SIG-M5 treated with dmso at 0.1 percent for 504 hours (cell line): ENCODE results near the gene CA6.
A peak's percentile ranks its signal among the peaks of the same experiment; 100 is the strongest.
"Not testable (repeated sequence)": the region's sequence is repeated elsewhere in the genome, so short reads cannot be mapped to it uniquely, and the experiment has no call there.

ENCODE experiments used
- DNase-seq: peaks from one replicate; lab custom pipeline; 2025; ENCODE audit not compliant: unreplicated experiment; lab: John Stamatoyannopoulos, UW

CA6 gene

DNA sequence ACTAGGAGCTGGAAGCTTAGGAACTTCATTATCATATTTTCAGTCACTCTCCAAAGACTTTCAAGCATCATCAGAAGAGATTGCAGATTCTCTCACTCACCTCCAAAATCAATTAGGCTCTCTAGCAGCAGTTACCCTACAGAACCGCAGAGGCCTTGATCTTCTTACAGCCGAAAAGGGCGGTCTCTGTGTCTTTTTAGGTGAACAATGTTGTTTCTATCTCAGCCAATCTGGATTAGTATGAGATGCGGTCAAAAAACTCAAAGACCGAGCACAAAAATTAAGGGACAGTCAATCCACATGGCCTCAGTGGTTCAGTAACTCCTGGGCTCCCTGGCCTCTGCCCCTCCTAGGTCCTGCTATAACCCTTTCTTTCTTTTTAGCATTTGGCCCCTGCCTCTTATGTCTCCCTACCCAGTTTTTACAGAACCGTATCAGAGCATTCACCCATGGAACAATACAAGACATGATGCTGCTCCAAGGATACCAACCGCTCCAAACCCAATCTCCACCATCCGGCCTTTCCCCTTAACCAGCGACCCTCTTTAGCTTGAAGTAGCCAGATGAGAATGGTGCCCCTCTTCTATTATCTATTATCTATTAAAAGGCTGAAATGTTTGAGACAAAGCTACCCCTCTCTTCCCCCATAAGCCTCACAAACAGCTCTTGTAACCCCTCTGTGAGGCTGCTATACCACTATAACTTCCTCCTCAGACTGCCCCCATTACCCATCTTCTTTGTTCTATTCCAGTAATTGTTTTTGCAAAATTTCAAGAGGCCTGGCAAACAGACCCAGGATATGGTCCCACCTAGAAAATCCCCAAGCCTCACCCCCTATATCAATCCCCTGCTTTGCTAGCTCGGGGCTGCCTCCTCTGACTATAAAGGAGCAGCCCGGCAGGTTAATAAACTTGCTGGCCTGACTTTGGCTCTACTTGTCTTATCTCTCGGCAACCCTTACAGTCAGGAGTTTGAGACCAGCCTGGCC lies 18.7 kb upstream of the CA6 start:
- DNase-seq: no peak

DNA sequence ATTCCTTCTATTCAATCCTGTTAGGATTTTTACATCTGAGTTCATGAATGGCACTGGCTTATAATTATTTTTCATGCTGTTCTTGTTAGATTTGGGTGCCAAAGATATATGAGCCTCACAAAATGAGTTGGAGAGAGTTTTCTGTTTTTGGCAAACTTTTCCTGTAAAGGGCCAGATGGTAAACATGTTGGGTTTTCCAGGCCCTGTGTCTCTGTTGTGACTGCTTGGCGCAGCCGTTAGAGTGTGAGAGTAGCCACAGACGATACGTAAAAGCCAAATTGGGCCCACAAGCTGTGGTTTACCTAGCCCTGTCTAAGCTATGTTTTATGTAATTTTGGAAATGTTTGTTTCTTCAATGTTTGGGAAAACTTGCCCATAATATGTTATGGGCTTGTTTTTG lies 15.6 kb upstream of the CA6 start:
- no peak for DNase-seq

DNA sequence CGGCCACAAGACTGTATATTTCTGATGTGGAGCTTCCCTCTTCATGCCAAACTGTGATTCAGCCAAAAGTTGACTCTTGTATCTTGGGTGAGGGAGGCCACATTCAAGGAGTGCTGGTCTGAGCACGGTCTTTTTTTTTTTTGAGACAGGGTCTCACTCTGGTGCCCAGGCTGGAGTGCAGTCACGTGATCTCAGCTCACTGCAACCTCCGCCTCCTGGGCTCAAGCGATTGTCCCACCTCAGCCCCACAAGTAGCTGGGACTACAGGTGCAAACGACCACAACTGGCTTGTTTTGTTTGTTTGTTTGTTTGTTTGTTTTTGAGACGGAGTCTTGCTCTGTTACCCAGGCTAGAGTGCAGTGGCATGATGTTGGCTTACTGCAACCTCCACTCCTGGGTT lies 8.6 kb upstream of the CA6 start:
- not testable (repeated sequence) for DNase-seq

- no peak for DNase-seq
These were observed 8.0 kb upstream of the CA6 start for GRCh38 chr1:8937701-8938100.

- DNase-seq: peak; percentile 67
These were observed 7.3 kb upstream of the CA6 start for GRCh38 chr1:8938232-8938999.

GRCh38 chr1:8939000-8939265 lies 6.7 kb upstream of the CA6 start:
- DNase-seq: no peak

- peak; percentile 23 for DNase-seq
These were observed 6.2 kb upstream of the CA6 start for GRCh38 chr1:8939362-8939995.

- no peak for DNase-seq
These were observed 3.8 kb upstream of the CA6 start for GRCh38 chr1:8941906-8942305.

DNA sequence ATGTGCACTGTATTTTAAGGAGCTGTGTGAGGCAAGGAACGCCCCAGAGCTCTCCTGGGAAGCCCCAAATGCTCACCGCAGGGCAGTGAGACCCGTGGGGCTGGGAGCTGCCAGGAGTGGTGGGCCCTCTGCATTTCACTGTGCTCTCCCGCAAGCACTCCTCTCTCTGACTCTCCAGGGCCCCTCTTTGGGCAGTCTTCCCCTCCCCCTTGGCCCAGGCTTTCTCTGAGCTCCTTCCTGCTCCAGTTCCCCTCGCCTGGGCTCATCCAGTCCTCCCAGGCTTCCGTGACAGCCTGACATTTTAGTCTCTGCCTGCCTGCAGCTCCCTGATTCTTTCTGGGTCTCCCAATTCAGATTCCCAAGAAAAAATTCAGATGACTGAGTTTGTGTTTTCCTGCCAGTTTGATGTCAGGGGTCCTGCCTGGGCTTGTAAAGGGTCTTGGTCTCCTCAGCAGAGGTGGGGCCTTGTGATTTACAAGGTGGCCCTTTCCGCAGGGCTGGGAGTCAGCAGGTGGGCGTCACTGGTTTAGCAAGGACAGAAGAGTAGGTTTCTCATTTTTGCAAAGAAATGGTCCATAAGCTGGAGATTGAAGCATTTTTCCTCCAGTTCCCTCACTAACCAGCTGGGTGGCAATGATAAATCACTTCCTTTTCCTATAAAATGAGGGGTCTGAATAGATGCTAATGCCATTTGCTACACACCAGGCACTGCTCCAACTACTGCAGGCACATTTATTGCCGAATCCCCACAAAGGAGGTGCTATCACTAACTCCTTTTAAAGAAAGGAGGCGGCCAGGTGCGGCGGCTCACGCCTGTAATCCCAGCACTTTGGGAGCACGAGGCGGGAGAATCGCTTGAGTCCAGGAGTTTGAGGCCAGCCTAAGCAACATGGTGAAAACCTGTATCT lies 1.9 kb upstream of the CA6 start:
- DNase-seq: no peak

DNA sequence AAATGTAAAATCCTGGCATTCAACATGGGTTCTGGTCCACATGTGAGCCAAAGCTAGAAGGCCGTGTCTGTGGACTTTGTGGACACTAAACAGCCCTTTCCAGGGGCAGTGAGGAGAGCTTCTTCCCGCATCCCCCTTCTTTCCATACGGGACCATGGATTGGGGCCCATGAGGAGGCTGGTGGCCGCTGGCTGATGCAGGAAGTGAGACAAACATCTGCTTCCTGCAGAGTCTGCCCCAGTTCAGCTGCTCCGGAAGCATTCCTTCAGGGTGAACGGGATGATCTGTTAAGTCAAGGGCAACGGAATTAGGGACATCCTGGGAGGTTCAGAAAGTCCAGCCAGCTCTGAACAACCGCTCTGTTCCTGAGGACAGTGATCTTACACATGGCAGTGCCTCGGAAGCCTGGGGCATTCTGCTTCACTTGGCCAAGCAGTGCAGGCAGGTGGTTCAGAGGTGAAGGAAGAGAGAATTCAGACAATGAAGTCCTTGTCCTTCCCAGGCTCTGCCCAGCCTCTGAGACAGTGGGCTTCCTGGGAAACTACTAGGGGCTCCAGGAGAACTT lies 1.5 kb downstream of the CA6 start:
- DNase-seq: no peak

- DNase-seq: no peak
These were observed 4.6 kb downstream of the CA6 start for GRCh38 chr1:8950309-8950708.

DNA sequence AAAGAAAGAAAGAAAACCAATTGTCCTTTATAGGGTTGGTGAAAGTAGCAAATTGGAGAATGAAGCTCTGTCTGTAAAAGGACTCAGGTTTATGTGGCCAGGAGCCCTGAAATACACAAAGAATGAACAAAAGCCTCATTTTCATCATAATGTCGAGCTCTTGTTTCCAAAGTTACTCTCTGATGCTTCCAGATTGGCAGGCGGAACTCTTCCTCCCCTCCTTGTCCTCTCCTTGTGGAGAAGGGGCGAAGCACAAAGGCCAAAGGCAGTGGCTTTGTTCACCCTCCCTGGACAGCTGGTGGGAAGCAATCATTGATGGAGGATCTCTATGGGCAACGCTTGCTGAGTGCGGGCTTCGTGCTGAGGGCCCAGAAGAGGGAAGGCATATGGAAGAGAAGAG lies 5.6 kb downstream of the CA6 start:
- no peak for DNase-seq

- no peak for DNase-seq
These were observed 9.7 kb downstream of the CA6 start for GRCh38 chr1:8955406-8955805.

DNA sequence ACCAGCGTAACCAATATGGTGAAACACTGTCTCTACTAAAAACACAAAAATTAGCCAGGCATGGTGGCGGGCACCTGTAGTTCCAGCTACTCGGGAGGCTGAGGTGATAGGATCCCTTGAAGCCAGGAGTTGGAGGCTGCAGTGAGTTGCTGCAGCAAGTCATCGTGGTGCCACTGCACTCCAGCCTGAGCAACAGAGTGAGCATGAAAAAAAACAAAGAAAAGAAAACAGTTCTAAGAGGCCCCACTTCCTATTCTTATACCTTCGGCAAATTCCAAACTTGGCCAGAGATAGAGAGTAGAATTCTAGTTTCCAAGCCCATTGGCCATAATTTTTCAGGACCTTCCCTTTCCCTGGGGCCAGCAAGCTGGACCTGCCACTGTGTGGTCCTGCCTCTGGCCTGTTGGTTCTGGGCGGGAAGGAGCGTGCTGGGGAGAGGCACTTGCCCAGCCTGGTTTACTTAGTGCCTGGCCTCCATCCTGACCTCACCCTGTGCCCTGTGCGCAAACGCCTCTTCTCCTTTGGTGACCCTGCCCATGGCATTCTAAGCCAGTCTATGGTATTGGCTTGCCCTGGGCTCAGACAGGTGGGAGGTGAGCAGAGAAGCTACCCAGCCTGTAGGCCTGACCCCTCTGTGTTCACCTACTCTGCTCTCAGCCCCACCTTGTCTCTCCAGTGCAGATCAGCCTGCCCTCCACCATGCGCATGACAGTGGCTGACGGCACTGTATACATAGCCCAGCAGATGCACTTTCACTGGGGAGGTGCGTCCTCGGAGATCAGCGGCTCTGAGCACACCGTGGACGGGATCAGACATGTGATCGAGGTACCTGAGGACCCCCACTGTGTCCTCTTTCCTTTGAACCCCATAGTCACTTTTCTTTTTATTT lies 11.0 kb downstream of the CA6 start:
- no peak for DNase-seq

DNA sequence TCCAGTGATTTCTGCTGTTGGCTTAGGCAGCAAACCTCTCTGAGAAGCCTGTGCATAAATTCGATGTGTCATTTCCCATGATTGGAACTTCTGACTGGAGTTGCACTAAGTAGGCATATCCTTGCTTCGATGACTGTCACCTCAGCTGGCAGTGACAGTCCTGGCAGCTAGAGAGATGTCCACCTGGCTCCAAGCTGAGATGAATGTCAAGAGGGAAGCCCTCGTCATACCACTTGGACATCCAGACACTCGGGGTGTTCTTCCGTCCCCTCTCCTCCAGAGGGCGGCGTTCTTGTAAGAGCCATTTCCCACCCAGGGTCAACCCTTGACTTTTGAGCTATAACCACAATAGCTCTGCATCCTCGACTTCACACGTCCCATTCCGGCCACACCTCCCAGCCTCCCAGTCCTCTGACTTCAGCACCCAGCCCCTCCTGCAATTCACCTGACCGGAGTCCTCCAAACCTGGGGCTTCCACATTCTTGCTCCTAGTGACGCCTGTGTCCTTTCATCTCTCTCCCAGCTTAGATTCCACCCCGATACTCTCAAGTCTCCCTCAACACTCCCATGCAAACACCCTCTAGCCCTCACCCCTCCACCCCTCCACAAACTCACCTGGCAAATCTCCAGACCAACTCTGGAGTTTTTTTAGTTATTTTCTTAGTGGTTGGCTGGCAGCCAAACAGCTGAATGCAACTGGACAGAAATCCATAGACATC lies 17.3 kb downstream of the CA6 start:
- peak; percentile 61 for DNase-seq

- DNase-seq: no peak
These were observed 18.3 kb downstream of the CA6 start for GRCh38 chr1:8963963-8964362.

DNA sequence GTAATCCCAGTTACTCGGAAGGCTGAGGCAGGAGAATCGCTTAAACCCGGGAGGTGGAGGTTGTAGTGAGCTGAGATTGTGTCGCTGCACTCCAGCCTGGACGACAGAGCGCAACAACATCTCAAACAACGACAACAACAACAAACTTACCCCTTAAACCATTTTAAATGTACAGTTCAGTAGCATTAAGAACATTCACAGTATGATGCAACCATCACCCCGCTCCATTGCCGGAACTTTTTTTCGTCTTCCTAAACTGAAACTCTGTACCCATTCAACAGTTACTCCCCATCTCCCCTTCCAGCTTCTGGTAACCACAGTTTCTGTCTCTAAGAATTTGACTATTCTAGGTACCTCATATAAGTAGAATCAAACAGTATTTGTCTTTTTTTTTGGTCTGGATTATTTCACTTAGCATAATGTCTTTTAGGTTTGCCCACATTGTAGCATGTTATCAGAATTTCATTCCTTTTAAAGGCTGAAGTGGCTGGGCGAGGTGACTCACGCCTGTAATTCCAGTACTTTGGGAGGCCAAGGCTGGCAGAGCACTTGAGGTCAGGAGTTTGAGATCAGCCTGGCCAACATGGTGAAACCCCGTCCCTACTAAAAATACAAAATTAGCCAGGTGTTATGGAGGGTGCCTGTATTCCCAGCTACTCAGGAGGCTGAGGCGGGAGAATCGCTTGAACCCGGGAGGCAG lies 19.6 kb downstream of the CA6 start:
- DNase-seq: no peak

DNA sequence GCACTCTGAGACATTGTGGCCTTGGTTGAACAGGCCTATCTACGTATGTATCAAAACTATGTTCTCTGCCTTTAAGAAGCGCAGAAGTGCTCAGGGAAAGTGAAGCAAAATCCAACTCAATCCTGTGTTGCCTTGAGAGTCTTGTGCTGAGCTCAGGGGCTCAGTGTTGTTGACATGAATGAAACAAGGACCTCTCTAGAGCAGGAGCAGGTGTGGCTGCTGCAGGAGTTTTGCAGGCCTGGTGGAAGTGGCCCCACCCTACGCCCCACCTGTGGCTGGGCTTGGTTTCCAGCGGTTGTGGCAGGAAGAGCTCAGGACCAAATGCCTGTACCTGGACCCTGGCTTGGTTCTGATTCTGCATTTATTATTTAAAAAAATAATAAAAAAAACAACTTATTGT lies 20.9 kb downstream of the CA6 start:
- DNase-seq: no peak
